CD4-positive, alpha-beta T cell (primary cell): ENCODE results near the gene PTGES2. TPM values are rescaled to one million over a fixed set of nuclear protein-coding genes. Genes with fewer than 3 reads are reported as not detected.
"Not testable (repeated sequence)": the region's sequence is repeated elsewhere in the genome, so short reads cannot be mapped to it uniquely, and the experiment has no call there.

Experiments used
- ATAC-seq: fragments of 200-7000 bp; cut with Tn5 transposase; one replicate; pipeline ENCODE4 v1.10.0; 2022; ENCODE audit warnings: mild to moderate bottlenecking; ENCODE audit not compliant: poor library complexity
- CTCF ChIA-PET: fragments of 350-600 bp; sonication (Branson Sonifier 250); formaldehyde crosslinking; loops from one replicate; lab custom pipeline; 2021; ENCODE audit warnings: antibody characterized with exemption, inconsistent platforms; lab: Charles Lee
- POLR2A ChIA-PET: fragments of 350-600 bp; sonication (Branson Sonifier 250); formaldehyde crosslinking; loops from one replicate; lab custom pipeline; 2021; ENCODE audit warnings: antibody characterized with exemption, inconsistent platforms; lab: Charles Lee
- DNase-seq, 14 experiments: peaks; one replicate each; pipeline ENCODE4 v3.0.0-alpha.2; 2013 to 2020; ENCODE audit warnings: mixed read lengths in 2 of 14
- H3K27ac ChIP-seq, 2 donors: one replicate each; pipeline versions ENCODE4 v1.5.1 to v1.7.0; 2013; ENCODE audit warnings: low read length in 2 of 2, low read depth in 1 of 2, mild to moderate bottlenecking in 1 of 2
- H3K27me3 ChIP-seq, 2 experiments: 1 replicate in 1 of 2; 2 replicates in 1 of 2; pipeline versions ENCODE4 v1.6.1 to v1.7.0; 2013; ENCODE audit warnings: low read length in 2 of 2, control low read depth in 1 of 2, mild to moderate bottlenecking in 1 of 2, moderate library complexity in 1 of 2; ENCODE audit not compliant: insufficient read depth in 2 of 2, control insufficient read depth in 1 of 2
- H3K36me3 ChIP-seq: one replicate; pipeline ENCODE4 v1.6.1; 2013; ENCODE audit warnings: low read length, control low read depth; ENCODE audit not compliant: insufficient read depth
- H3K4me1 ChIP-seq: one replicate; pipeline ENCODE4 v1.6.1; 2013; ENCODE audit warnings: low read length, control low read depth; ENCODE audit not compliant: insufficient read depth
- H3K4me3 ChIP-seq: one replicate; pipeline ENCODE4 v1.5.1; 2013; ENCODE audit warnings: mild to moderate bottlenecking, low read length, moderate library complexity
- H3K9me3 ChIP-seq, 2 experiments: 1 replicate in 1 of 2; 2 replicates in 1 of 2; pipeline versions ENCODE4 v1.6.1 to v1.7.0; 2013; ENCODE audit warnings: low read length in 2 of 2, mild to moderate bottlenecking in 2 of 2, control low read depth in 1 of 2, moderate library complexity in 1 of 2; ENCODE audit not compliant: control insufficient read depth in 1 of 2, insufficient read depth in 1 of 2
- H3K27ac Mint-ChIP-seq: one replicate; pipeline ENCODE4 v1.8.0; 2020; ENCODE audit warnings: mixed read lengths
- H3K27me3 Mint-ChIP-seq: one replicate; pipeline ENCODE4 v1.8.0; 2021; ENCODE audit warnings: mixed read lengths
- H3K36me3 Mint-ChIP-seq: one replicate; pipeline ENCODE4 v1.8.0; 2021; ENCODE audit warnings: low read depth, mixed read lengths
- H3K4me1 Mint-ChIP-seq: one replicate; pipeline ENCODE4 v1.8.0; 2021; ENCODE audit warnings: low read depth, mixed read lengths
- H3K4me3 Mint-ChIP-seq: one replicate; pipeline ENCODE4 v1.8.0; 2020; ENCODE audit warnings: mild to moderate bottlenecking, mixed read lengths
- H3K9me3 Mint-ChIP-seq: one replicate; pipeline ENCODE4 v1.8.0; 2020; ENCODE audit warnings: mixed read lengths
- CTCF ChIP-seq: fragments of 200-600 bp; IDR thresholded peaks from one replicate; pipeline ENCODE4 v1.8.0; 2022; ENCODE audit warnings: antibody characterized with exemption, mild to moderate bottlenecking
- intact Hi-C, 2 experiments: fragments of 100-400 bp; cut with DNase I in 1 of 2; cut with micrococcal nuclease in 1 of 2; formaldehyde crosslinking; loops; one replicate each; pipeline versions ENCODE4 v1.15.1 to v1.9.0; 2023 to 2025; cut with DNase I, micrococcal nuclease
- total RNA-seq, 174 experiments: library from RNA in 2 of 174; stranded (reverse) in 2 of 174; gene quantifications; one replicate each; pipeline ENCODE4 v1.2.3 and lab custom pipeline; 2021 to 2026

PTGES2 gene
- total RNA-seq, 2 experiments from 2014 or later: 43.7 to 43.8 TPM

GRCh38 chr9:128114326-128115186 lies 13.0 kb downstream of the PTGES2 start:
- peaks cover 0 to 5% of the 10 kb centered on the region in 2 experiments for H3K9me3 ChIP-seq
- no peak for TF ChIP-seq CTCF
- no peaks in the 10 kb centered on the region for H3K27me3 Mint-ChIP-seq
- no peak overlapping the region for H3K4me3 ChIP-seq
- no peaks in the 10 kb centered on the region for H3K27me3 ChIP-seq
- H3K9me3 Mint-ChIP-seq: no peaks in the 10 kb centered on the region
- no peak for DNase-seq
- POLR2A ChIA-PET: interaction anchor here (0.9 to 1.2 kb wide), 2 partner anchors 42 to 138 kb away, joined by 3 to 4 read pairs; no protein-coding TSS in a partner anchor
- peaks cover 15% of the 10 kb centered on the region for H3K4me1 ChIP-seq
- CTCF ChIA-PET: no interaction called here
- no peak overlapping the region for H3K4me3 Mint-ChIP-seq
- H3K27ac ChIP-seq: no peak overlapping the region
- H3K27ac Mint-ChIP-seq: no peak overlapping the region
- peaks cover 8% of the 10 kb centered on the region for H3K4me1 Mint-ChIP-seq
- H3K36me3 ChIP-seq: peaks cover 13% of the 10 kb centered on the region
- no peak for ATAC-seq
- intact Hi-C loops: loop anchor here (5.0 to 10.0 kb wide), 4 partner anchors 77 to 177 kb away; partner anchors contain the start of gene DPM2 (in 1 of the 2)
- peaks cover 28% of the 10 kb centered on the region for H3K36me3 Mint-ChIP-seq

GRCh38 chr9:128113526-128114325 lies 13.8 kb downstream of the PTGES2 start:
- Histone ChIP-seq H3K36me3 (peaks cover 18% of the 10 kb centered on the region), H3K9me3 (peaks cover 0 to 5% of the 10 kb centered on the region in 2 experiments), H3K27ac (no peak overlapping the region), H3K4me3 (no peak overlapping the region), H3K4me1 (peaks cover 15% of the 10 kb centered on the region), H3K27me3 (no peaks in the 10 kb centered on the region)
- Mint-ChIP-seq H3K9me3 (no peaks in the 10 kb centered on the region), H3K4me3 (no peak overlapping the region), H3K4me1 (peaks cover 10% of the 10 kb centered on the region), H3K27ac (no peak overlapping the region), H3K27me3 (no peaks in the 10 kb centered on the region), H3K36me3 (peaks cover 35% of the 10 kb centered on the region)
- DNase-seq (no peak), ATAC-seq (no peak)
- no peak for TF ChIP-seq CTCF
- intact Hi-C loops: loop anchor here in 1 of 2 experiments (10.0 kb wide), 1 partner anchor 159 kb away; no protein-coding TSS in a partner anchor
- ChIA-PET CTCF (interaction anchor here (0.7 kb wide), 1 partner anchor 41 kb away, joined by 4 read pairs; no protein-coding TSS in a partner anchor), POLR2A (interaction anchor here (0.6 kb wide), 1 partner anchor 42 kb away, joined by 4 read pairs; no protein-coding TSS in a partner anchor)

- CTCF ChIA-PET, H3K9me3 Mint-ChIP-seq, H3K27ac Mint-ChIP-seq, H3K27me3 ChIP-seq, H3K4me1 ChIP-seq, H3K4me3 Mint-ChIP-seq, ATAC-seq, DNase-seq, H3K27me3 Mint-ChIP-seq, H3K4me3 ChIP-seq, H3K27ac ChIP-seq, H3K9me3 ChIP-seq, H3K4me1 Mint-ChIP-seq: not testable (repeated sequence)
- peaks cover 47% of the 10 kb centered on the region for H3K36me3 Mint-ChIP-seq
- POLR2A ChIA-PET: interaction anchor here (1.1 kb wide), 1 partner anchor 44 kb away, joined by 3 read pairs; the partner anchor contains the start of genes NAIF1 and SLC25A25
- peaks cover 38% of the 10 kb centered on the region for H3K36me3 ChIP-seq
- intact Hi-C loops: loop anchor here in 1 of 2 experiments (10.0 kb wide), 1 partner anchor 157 kb away; no protein-coding TSS in a partner anchor
Measured at GRCh38 chr9:128111726-128112125, 15.8 kb downstream of the PTGES2 start.
